ENCODE measurements around the gene MPND. TPM values are rescaled to one million over a fixed set of nuclear protein-coding genes. Genes with fewer than 3 reads are reported as not detected.

Gene MPND
- total RNA-seq, 1 experiment from 2014 or later, result 37.0 TPM

DNA sequence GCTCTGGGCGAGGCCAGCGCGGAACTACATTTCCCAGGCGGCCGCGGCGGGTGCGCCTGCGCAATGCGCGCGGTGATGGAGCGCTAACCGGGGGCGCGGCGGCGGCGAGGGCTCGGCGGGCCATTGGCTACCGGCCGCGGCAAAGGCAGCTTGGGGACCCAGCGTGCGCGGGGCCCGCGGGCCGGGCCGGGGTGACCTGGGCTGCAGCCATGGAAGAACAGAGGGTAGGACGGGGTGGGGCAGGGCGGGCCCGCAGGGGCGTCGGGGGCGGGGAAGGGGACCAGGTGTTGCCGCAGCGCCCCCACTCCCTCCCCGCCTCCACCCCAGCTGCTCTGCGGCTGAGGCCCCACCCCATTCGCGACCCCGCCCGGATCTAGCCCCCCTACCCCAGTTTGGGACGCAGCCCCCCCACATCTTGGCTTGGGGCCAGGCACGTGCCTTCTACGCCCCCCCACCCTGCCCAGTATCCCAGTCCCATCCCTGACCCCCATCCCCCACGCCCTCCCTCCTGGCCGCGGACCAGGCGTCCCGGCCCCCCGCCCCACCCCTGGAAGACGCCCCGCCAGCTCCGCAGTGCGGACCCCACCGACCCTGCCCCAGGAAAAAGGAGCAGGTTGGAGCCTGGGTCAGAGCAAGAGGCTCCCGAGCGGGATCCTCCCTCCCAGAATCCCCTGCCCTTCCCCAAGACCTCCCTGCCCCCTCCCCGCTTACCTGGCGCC lies 38.7 kb upstream of the MPND start, which contains the start of gene FSD1:
TSS of gene FSD1 (plus strand) at position 61 of the 719 bp plus-strand sequence. CDS start at position 210, 149 bp downstream.
- TF ChIP-seq, protein P1, sequence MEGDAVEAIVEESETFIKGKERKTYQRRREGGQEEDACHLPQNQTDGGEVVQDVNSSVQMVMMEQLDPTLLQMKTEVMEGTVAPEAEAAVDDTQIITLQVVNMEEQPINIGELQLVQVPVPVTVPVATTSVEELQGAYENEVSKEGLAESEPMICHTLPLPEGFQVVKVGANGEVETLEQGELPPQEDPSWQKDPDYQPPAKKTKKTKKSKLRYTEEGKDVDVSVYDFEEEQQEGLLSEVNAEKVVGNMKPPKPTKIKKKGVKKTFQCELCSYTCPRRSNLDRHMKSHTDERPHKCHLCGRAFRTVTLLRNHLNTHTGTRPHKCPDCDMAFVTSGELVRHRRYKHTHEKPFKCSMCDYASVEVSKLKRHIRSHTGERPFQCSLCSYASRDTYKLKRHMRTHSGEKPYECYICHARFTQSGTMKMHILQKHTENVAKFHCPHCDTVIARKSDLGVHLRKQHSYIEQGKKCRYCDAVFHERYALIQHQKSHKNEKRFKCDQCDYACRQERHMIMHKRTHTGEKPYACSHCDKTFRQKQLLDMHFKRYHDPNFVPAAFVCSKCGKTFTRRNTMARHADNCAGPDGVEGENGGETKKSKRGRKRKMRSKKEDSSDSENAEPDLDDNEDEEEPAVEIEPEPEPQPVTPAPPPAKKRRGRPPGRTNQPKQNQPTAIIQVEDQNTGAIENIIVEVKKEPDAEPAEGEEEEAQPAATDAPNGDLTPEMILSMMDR (conservative IDR thresholded peaks at IDR 0.05), result no peak
- no peaks in the 10 kb centered on the region for H3K23me2 ChIP-seq (ENCODE audit: insufficient read length, low read depth, low read length, poor library complexity, severe bottlenecking)
- Mint-ChIP-seq H3K9me3 (no peaks in the 10 kb centered on the region; a peak in 2 of 5 replicates), H3K27ac (no peak within 1 kb of the TSS; a peak in 1 of 7 replicates), H3K36me3 (ENCODE audit: insufficient read depth in 1 of 3, low read depth in 3 of 3) (peaks cover 16 to 38% (median 31%) of the 10 kb centered on the region in 3 experiments; a peak in 6 of 7 replicates), H3K4me1 (peaks cover 10 to 20% of the 10 kb centered on the region in 2 experiments), H3K4me3 (peak within 1 kb of the TSS; percentile 64 to 77), H3K27me3 (ENCODE audit: low read depth) (peaks cover 10% of the 10 kb centered on the region)
- DNase-seq, result peak; percentile 84
- no peak within 1 kb of the TSS for H2BK20ac ChIP-seq (ENCODE audit: low read depth, low read length, poor library complexity, severe bottlenecking)
- no peak within 1 kb of the TSS for H3K14ac ChIP-seq (ENCODE audit: insufficient read depth, low read length)
- H3K56ac ChIP-seq (ENCODE audit: insufficient read length, low read depth, low read length), result no peak within 1 kb of the TSS
- no peak within 1 kb of the TSS for H3K23ac ChIP-seq (ENCODE audit: insufficient read length, low read depth, low read length)
- no peaks in the 10 kb centered on the region for H3K4me1 ChIP-seq (ENCODE audit: insufficient read depth, low read length)
- no peaks in the 10 kb centered on the region for H4K20me1 ChIP-seq (ENCODE audit: control insufficient read depth, insufficient read depth, insufficient read length)
- H3K18ac ChIP-seq (ENCODE audit: insufficient read length, low read depth, low read length), result no peak within 1 kb of the TSS
- H2BK12ac ChIP-seq (ENCODE audit: insufficient read length, low read depth, low read length), result no peak within 1 kb of the TSS
- no peak within 1 kb of the TSS for H3T11ph ChIP-seq (ENCODE audit: low read length)
- no peaks in the 10 kb centered on the region for H3K79me1 ChIP-seq (ENCODE audit: insufficient read depth, low read depth, low read length, poor library complexity, severe bottlenecking)
- no peaks in the 10 kb centered on the region for H3K79me2 ChIP-seq (ENCODE audit: insufficient read depth, low read length)
- no peak within 1 kb of the TSS for H3K4ac ChIP-seq (ENCODE audit: low read depth, low read length)
- no peak within 1 kb of the TSS for H2BK5ac ChIP-seq (ENCODE audit: insufficient read length, low read length)
- H2BK120ac ChIP-seq (ENCODE audit: low read depth, low read length, poor library complexity, severe bottlenecking), result no peak within 1 kb of the TSS
- H4K8ac ChIP-seq (replicated peaks; ENCODE audit: insufficient read length, low read depth, low read length), result no peak within 1 kb of the TSS
- no CpG with 5 or more reads among the region's 63 CpGs for WGBS (ENCODE audit: extremely low coverage, insufficient read length, low lambda C conversion rate)
- H2BK15ac ChIP-seq (ENCODE audit: low read depth, low read length), result no peak within 1 kb of the TSS
- H3K27me3 ChIP-seq (ENCODE audit: insufficient read depth, low read length), result no peaks in the 10 kb centered on the region
- H2AFZ ChIP-seq (ENCODE audit: low read length), result no peak within 1 kb of the TSS
- no peak within 1 kb of the TSS for H3K9ac ChIP-seq (ENCODE audit: extremely low read depth, insufficient read length, low read length)
- no peak within 1 kb of the TSS for H4K91ac ChIP-seq (ENCODE audit: insufficient read length, low read depth, low read length)
- no peak within 1 kb of the TSS for H4K5ac ChIP-seq (ENCODE audit: insufficient read length, low read depth, low read length)
- H2AK5ac ChIP-seq (ENCODE audit: insufficient read length, low read length), result no peak within 1 kb of the TSS
- peak within 1 kb of the TSS; percentile 5 for H3K4me2 ChIP-seq (ENCODE audit: insufficient read depth, insufficient read length, low read length)
- no peaks in the 10 kb centered on the region for H3K9me3 ChIP-seq (ENCODE audit: control insufficient read depth, low read depth, low read length)
- H3K27ac ChIP-seq (ENCODE audit: insufficient read length, low read depth, low read length), result no peak within 1 kb of the TSS

Data from H9 (cell line).